ENCODE results near the gene CDC25A.
"Not testable (repeated sequence)": the region's sequence is repeated elsewhere in the genome, so short reads cannot be mapped to it uniquely, and the experiment has no call there.

Gene CDC25A

GRCh38 chr3:48188266-48189201 lies at the start of gene CDC25A:
CDC25A (minus strand) TSS chr3:48188417; CDS start chr3:48187947, 470 bp downstream.
- peak; percentile 72 to 99 for DNase-seq

DNA sequence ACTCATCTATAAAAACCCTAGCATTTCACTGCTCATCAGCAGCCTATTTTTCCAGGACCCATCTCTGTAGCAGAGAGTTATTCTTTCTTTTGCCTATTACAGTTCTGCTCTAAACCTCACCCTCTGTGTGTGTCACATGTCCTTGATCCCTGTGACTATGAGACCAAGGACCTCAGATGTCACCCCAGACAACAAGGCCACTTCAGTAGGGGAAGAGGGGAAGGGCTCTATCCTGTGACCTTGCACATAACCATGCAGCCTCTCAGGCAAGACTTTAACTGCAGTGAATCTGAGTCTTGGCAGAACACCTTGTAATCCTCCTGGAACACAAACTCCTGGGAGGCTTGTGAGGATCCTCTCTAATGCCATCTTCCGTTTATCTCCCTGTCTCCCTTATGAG lies 48.3 kb upstream of the CDC25A start:
- no peak for DNase-seq

DNA sequence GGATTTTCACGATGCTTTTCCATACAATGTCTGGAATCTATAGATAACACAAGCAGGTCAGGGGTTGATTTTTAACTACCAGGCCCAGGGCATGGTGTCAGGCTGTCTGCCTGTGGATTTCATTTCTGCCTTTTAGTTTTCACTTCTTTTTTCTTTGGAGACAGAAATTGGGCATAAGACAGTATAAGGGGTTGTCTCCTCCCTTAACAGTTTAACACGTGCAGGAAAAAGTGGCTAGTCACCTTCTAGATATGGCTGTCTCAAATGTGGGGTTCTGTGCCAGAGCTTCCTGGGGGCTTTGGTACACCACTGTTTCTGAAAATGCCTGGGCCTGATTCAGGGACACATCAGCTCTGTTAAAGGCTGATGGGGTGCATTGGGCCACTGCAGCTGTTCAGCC lies 45.3 kb upstream of the CDC25A start:
- DNase-seq: no peak

GRCh38 chr3:48232734-48233133 lies 44.5 kb upstream of the CDC25A start:
- peak; percentile 9 to 84 for DNase-seq

DNA sequence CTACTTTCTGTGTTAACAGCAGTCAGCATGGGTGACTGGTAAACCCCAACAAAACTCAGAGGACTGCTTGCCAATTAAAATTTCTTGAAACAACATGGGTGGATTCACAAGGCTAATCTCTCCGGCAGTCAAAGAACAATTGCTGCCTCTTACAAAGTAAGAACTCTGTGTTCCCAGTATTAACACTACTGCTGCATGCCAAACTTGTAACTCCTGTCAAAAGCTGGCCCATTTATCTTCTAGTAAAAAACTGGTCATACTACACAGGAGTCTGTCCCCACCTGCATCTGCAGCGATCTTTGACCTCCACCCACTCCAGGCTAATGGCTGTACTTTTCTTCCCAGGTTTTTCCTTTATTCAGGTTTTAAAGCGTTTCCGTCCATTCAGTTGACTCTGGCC lies 44.0 kb upstream of the CDC25A start:
- no peak for DNase-seq

- DNase-seq: no peak
These were observed 38.7 kb upstream of the CDC25A start for GRCh38 chr3:48226939-48227338.

GRCh38 chr3:48225587-48225986 lies 37.4 kb upstream of the CDC25A start:
- no peak for DNase-seq

- peak in 1 of 2 donors; percentile 58 for DNase-seq
These were observed 34.6 kb upstream of the CDC25A start, which contains the start of gene CAMP for GRCh38 chr3:48222616-48223513. CAMP (plus strand) TSS chr3:48223495; CDS start chr3:48223512, 17 bp downstream.

DNA sequence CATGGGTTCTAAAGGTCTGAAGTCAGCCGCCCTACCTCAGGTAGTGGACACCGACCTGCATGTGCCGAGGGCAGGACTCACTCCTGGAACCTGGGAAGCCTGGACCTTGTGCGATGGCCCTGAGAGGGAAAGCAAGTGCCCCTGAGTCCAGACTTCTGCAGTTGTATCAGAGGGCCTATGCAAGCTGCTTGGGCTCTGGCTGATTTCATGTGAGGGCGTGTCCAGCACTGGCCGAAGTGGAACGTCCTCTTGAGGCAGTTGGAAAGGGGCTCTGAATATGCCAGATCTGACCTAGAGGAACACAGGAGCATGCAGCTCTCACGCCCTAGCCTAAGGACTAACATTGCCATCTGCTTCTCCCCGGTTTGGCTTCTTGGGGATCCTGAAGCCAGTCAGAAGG lies 32.5 kb upstream of the CDC25A start:
- DNase-seq: no peak

DNA sequence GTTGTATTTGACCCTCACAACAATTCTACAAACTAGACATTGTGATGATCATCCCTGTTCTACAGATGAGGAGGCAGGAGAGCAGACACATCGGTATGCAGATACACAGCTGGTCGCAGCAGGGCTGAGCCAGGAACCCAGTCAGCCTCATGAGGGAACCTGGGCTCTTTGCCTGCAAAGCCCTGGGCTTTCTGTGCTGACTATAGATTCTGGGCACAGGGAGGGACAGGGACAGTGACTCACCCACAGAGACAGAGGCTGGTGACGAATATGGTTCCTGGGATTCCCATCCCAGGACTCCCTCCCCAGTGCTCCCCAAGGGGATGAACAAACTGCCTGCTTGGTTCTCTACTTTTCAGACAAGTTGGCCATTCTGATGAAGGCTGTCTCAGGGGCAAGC lies 31.3 kb upstream of the CDC25A start:
- DNase-seq: no peak

DNA sequence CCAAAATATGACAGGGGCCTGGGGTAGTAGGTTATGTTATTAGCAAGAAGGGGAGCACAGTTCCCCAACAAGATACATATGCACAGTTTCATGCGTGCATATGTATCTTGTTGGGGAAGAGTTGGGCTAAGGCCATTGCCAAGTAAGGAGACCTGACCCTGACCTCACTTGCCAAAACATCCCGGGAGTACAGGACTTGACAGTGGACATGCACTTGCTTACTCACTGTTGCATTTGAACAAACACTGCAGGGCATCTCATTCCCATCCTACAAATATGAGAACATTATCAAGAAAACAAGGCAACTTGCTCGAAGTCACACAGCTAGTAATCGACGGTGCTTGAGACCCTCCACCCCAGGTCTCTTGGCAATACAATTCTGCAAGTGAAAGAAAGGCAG lies 30.3 kb upstream of the CDC25A start:
- DNase-seq: no peak

- DNase-seq: no peak
These were observed 29.2 kb upstream of the CDC25A start for GRCh38 chr3:48217449-48217848.

DNA sequence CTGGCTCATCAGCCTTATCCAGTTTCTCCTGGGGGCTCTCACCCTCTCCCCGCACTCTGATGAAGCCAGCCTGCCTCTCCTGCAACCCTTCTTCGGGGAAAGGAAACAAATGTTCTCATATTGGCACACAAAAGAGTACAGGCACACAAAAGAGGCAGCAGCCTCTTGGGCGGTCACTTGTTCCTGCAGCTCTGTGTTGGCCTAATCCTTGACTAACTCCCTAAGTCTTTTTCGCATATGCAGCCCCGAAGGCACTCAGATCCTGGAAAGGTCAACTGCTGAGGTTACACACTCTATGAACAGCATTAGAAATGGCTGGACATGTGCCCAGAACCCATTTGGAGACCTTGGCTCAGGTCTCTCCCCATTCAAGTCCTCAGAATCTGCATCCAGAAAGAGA lies 27.7 kb upstream of the CDC25A start:
- no peak for DNase-seq

DNA sequence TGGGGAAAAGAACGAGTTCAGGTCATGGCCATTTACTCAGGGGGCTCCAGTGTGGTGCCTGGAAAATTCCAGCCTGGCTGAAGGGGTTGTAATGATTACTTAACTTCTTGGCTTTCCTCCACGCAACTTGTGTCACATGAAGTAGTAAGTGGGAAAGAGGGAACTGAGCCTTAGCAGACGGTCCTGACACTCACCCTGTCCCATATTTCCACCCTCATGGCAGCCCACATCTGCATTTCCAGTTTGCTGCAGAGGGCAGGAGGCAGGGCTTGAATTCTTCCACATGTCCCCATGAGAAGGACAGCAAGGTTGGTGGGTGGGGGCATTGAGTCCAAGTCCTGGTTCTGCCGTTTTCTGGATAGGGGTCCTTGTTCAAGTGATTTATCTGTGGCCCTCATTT lies 27.2 kb upstream of the CDC25A start:
- no peak for DNase-seq

GRCh38 chr3:48215019-48215418 lies 26.8 kb upstream of the CDC25A start:
- no peak for DNase-seq

- no peak for DNase-seq
These were observed 26.0 kb upstream of the CDC25A start for GRCh38 chr3:48214225-48214624.

DNA sequence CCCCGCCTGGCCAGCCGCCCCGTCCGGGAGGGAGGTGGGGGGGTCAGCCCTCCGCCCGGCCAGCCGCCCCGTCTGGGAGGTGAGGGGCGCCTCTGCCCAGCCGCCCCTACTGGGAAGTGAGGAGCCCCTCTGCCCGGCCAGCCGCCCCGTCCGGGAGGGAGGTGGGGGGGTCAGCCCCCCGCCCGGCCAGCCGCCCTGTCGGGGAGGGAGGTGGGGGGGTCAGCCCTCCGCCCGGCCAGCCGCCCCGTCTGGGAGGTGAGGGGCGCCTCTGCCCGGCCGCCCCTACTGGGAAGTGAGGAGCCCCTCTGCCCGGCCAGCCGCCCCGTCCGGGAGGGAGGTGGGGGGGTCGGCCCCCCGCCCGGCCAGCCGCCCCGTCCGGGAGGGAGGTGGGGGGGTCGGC lies 23.6 kb upstream of the CDC25A start:
- DNase-seq: not testable (repeated sequence)

- DNase-seq: not testable (repeated sequence)
These were observed 22.3 kb upstream of the CDC25A start for GRCh38 chr3:48210534-48210933.

DNA sequence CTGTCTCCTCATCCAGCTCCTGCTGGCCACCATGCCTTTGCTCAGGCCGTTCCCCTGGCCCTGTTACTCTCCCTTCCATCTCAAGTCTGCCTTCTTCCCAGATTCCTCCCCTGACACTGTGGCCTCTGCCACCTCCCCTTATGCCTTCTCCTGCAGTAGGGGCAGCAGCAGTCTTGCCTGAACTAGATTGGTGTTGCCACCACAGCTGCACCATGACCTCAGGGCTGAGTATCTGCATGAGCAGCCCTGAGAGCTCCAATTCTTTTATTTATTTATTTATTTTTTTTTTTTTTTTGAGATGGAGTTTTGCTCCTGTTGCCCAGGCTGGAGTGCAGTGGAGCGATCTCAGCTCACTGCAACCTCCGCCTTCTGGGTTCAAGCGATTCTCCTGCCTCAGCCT lies 21.2 kb upstream of the CDC25A start:
- no peak for DNase-seq

- no peak for DNase-seq
These were observed 19.9 kb upstream of the CDC25A start for GRCh38 chr3:48208076-48208475.

- DNase-seq: no peak
These were observed 14.4 kb upstream of the CDC25A start for GRCh38 chr3:48202632-48203031.

- no peak for DNase-seq
These were observed 10.9 kb upstream of the CDC25A start for GRCh38 chr3:48199117-48199516.

DNA sequence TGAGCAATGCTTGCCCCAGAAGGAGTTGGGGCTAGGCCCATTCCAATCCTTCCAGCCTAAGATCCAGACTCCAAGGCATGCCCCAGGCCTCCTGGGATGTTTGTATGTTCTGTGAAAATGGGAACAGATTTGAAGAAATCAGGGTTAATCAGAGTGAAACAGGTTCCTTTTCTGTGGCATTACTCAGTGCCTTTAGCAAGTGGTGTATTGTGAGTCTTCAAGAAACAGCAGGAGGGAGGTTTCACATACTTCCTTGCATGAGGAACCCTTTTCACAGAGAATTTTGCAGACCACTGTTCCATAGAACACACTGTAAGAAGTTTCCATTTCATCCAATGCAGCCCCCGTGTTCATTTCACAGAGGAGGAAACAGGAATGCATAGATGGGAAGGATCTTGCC lies 8.4 kb upstream of the CDC25A start:
- DNase-seq: no peak

All from bone marrow (tissue), 2 donors.